Motor neuron (in vitro differentiated cells): ENCODE measurements around the gene HAL. TPM values are rescaled to one million over a fixed set of nuclear protein-coding genes. Genes with fewer than 3 reads are reported as not detected.

ENCODE experiments used
- ATAC-seq, 8 experiments: fragments of 200-7000 bp; cut with Tn5 transposase; replicated peaks in 6 of 8; 2 replicates each; pipeline ENCODE4 v1.8.0; 2021; ENCODE audit warnings: mild to moderate bottlenecking in 8 of 8, moderate library complexity in 8 of 8
- H3K27ac ChIP-seq, 2 donors: fragments of 250-450 bp; sonication (Bioruptor Pico); 2 replicates each; pipeline ENCODE4 v1.9.0; 2021; ENCODE audit warnings: antibody characterized with exemption in 2 of 2, mild to moderate bottlenecking in 2 of 2, moderate library complexity in 1 of 2
- H3K4me1 ChIP-seq, 2 donors: fragments of 250-450 bp; sonication (Bioruptor Pico); replicated peaks in 1 of 2; 2 replicates each; pipeline ENCODE4 v1.6.1; 2021; ENCODE audit warnings: antibody characterized with exemption in 2 of 2, mild to moderate bottlenecking in 2 of 2, moderate library complexity in 1 of 2
- H3K4me3 ChIP-seq, 5 donors: fragments of 250-450 bp; sonication (Bioruptor Pico); 2 replicates each; pipeline ENCODE4 v1.9.0; 2021; ENCODE audit warnings: antibody characterized with exemption in 5 of 5, mild to moderate bottlenecking in 5 of 5, moderate library complexity in 4 of 5
- WGBS, 10 experiments: fragments of 450-650 bp; shearing (Covaris generic); methylation state at CpG; one replicate each; pipeline ENCODE4 v1.0.0; 2022; 5-methylcytosine and 5-hydroxymethylcytosine counted together
- in situ Hi-C, 9 experiments: fragments of 400-800 bp; cut with MboI; loops; one replicate each; pipeline ENCODE4 v1.15.0; 2021; ENCODE audit warnings: low sequenced_read_pairs in 9 of 9, low pct_unique_long_range_greater_than_20kb in 2 of 9; ENCODE audit not compliant: unreplicated experiment in 9 of 9
- total RNA-seq, 8 experiments: library from RNA; unstranded; fragments of 300-600 nt; gene quantifications; 2 replicates each; pipeline versions ENCODE4 v1.2.3 to v1.2.4, GENCODE V29; 2022

HAL gene
- total RNA-seq, 8 experiments from 2014 or later = under 0.01 to 32.4 (median 0.58) TPM

- no peak for ATAC-seq
- WGBS, 10 experiments = 0 to 83% (median 35%) methylated on average over 2 to 6 of the region's 7 CpGs
- peaks cover 11 to 22% of the 10 kb centered on the region in 2 donors for H3K4me1 ChIP-seq
- no peak overlapping the region for H3K27ac ChIP-seq
- peak overlapping the region; percentile 69 to 89 (median 80) for H3K4me3 ChIP-seq
- in situ Hi-C loops = no loop called here
Measured at GRCh38 chr12:96033549-96034389, 37.6 kb upstream of the HAL start.

DNA sequence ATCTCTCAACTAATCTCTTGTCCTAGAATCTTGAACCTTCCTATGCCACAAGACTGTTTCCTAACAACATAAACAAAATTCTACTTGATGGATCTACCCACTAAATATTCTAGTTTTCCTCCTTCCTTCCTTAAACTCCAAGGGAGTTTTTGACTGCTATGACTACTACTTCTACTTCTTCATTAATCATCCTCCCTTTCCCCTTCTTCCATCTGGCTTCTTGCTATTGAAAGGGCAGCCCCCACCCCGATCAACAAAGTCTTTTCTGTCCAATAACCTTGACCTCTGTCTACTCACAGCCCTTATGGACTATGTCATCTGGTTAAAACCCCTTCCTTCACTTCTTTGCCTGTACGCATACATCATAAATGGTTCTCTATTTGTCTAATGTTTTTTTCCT, 33.7 kb upstream of the HAL start:
- in situ Hi-C loops = no loop called here
- Histone ChIP-seq H3K27ac (no peak overlapping the region), H3K4me1 (peaks cover 11 to 18% of the 10 kb centered on the region in 2 donors), H3K4me3 (no peak overlapping the region)
- no peak for ATAC-seq
- 76 to 100% (median 91%) methylated on average over 2 of the region's 2 CpGs; no CpG with 5 or more reads in 2 of the 10 experiments for WGBS, 10 experiments

DNA sequence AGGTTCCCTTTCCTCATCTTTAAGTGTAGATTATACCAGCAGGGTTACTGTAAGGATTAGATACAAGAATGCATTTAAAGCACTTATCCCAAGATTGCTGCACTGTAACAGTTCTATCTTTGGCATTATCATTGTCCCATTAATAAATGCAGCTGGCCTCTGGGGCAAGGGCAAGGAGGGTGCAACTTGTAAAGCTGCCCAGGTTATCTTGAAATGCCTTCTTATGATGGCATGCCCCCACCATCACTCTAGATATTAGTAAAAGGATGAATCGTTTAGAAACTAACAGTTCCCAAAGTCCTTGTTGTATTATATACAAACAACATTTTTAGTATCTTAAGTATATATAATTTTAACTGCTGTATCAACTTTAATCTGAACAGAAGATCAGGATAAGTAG, 32.4 kb upstream of the HAL start:
- in situ Hi-C loops = no loop called here
- Histone ChIP-seq H3K4me3 (no peak overlapping the region), H3K27ac (no peak overlapping the region), H3K4me1 (peaks cover 9 to 12% of the 10 kb centered on the region in 2 donors)
- WGBS, 10 experiments = 20 to 100% (median 100%) methylated on average over 1 of the region's 1 CpG; no CpG with 5 or more reads in 2 of the 10 experiments
- no peak for ATAC-seq

- Histone ChIP-seq H3K4me3 (no peak overlapping the region), H3K4me1 (no peaks in the 10 kb centered on the region), H3K27ac (no peak overlapping the region)
- in situ Hi-C loops = no loop called here
- WGBS, 10 experiments = 33 to 100% (median 100%) methylated on average over 1 of the region's 1 CpG; no CpG with 5 or more reads in 2 of the 10 experiments
- peak in 3 of 8 experiments; percentile 30 to 74 (median 38) for ATAC-seq
Measured at GRCh38 chr12:96026331-96026730, 30.2 kb upstream of the HAL start.

GRCh38 chr12:96025518-96025917, 29.4 kb upstream of the HAL start:
- WGBS, 10 experiments = 80 to 100% (median 100%) methylated on average over 1 to 2 of the region's 4 CpGs; no CpG with 5 or more reads in 3 of the 10 experiments
- in situ Hi-C loops = no loop called here
- Histone ChIP-seq H3K4me3 (no peak overlapping the region), H3K4me1 (no peaks in the 10 kb centered on the region), H3K27ac (no peak overlapping the region)
- ATAC-seq = no peak

- 67 to 100% (median 99%) methylated on average over 1 to 3 of the region's 3 CpGs for WGBS, 10 experiments
- ATAC-seq = no peak
- H3K4me1 ChIP-seq = no peaks in the 10 kb centered on the region
- in situ Hi-C loops = no loop called here
- H3K4me3 ChIP-seq = no peak overlapping the region
- H3K27ac ChIP-seq = no peak overlapping the region
Measured at GRCh38 chr12:96020314-96021003, 24.3 kb upstream of the HAL start.

- no peak overlapping the region for H3K27ac ChIP-seq
- H3K4me3 ChIP-seq = no peak overlapping the region
- no peaks in the 10 kb centered on the region for H3K4me1 ChIP-seq
- in situ Hi-C loops = no loop called here
- ATAC-seq = peak in 4 of 8 experiments; percentile 27 to 68 (median 32)
- 0 to 96% (median 89%) methylated on average over 1 to 4 of the region's 5 CpGs; no CpG with 5 or more reads in 1 of the 10 experiments for WGBS, 10 experiments
Measured at GRCh38 chr12:96015672-96016071, 19.5 kb upstream of the HAL start.

- ATAC-seq = no peak
- WGBS, 10 experiments = 68 to 100% (median 93%) methylated on average over 1 to 3 of the region's 3 CpGs
- no peak overlapping the region for H3K4me3 ChIP-seq
- in situ Hi-C loops = no loop called here
- H3K4me1 ChIP-seq = no peaks in the 10 kb centered on the region
- no peak overlapping the region for H3K27ac ChIP-seq
Measured at GRCh38 chr12:96014943-96015599, 18.9 kb upstream of the HAL start.

GRCh38 chr12:96007729-96008128, 11.6 kb upstream of the HAL start:
- ATAC-seq = no peak
- 0 to 56% (median 14%) methylated on average over 1 of the region's 1 CpG; no CpG with 5 or more reads in 5 of the 10 experiments for WGBS, 10 experiments
- H3K4me1 ChIP-seq = no peaks in the 10 kb centered on the region
- in situ Hi-C loops = no loop called here
- no peak overlapping the region for H3K27ac ChIP-seq
- H3K4me3 ChIP-seq = no peak overlapping the region

GRCh38 chr12:96006727-96007126, 10.6 kb upstream of the HAL start:
- no peak for ATAC-seq
- Histone ChIP-seq H3K4me1 (no peaks in the 10 kb centered on the region), H3K27ac (no peak overlapping the region), H3K4me3 (no peak overlapping the region)
- in situ Hi-C loops = no loop called here
- 76 to 100% (median 100%) methylated on average over 1 of the region's 1 CpG for WGBS, 10 experiments

DNA sequence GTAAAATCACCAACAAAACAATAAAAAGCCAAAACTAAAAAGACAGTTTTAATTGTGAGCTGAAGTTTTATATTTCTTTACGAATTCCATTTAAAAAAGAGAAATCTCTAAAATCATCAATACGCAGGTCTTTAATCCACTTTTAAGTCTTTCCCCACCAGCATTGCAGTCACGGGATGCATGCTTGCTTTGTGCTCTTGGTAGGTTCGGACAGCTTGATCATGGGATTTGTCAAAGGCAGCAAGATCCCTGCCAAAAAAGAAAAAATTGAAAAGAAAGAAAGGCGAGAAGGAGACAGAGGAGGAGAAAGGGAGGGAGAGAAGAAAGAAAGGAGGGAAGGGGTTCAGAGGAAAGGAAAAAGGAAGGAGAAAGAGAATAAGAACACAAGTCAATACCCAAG, 4.7 kb upstream of the HAL start:
- Histone ChIP-seq H3K4me1 (no peaks in the 10 kb centered on the region), H3K27ac (no peak overlapping the region), H3K4me3 (no peak overlapping the region)
- ATAC-seq = no peak
- in situ Hi-C loops = no loop called here
- WGBS, 10 experiments = 72 to 98% (median 91%) methylated on average over 3 to 5 of the region's 5 CpGs

- Histone ChIP-seq H3K4me1 (no peaks in the 10 kb centered on the region), H3K4me3 (no peak overlapping the region), H3K27ac (no peak overlapping the region)
- in situ Hi-C loops = loop anchor here in 2 of 9 experiments (25.0 kb wide), 2 partner anchors 387 to 412 kb away; no protein-coding TSS in a partner anchor
- no peak for ATAC-seq
- WGBS, 10 experiments = 62 to 86% (median 74%) methylated on average over 4 to 5 of the region's 5 CpGs; no CpG with 5 or more reads in 6 of the 10 experiments
Measured at GRCh38 chr12:95999484-95999883, 3.3 kb upstream of the HAL start.
